Large intestine (tissue), 3 donors: ENCODE data around the gene FRAS1. TPM values are rescaled to one million over a fixed set of nuclear protein-coding genes. Genes with fewer than 3 reads are reported as not detected.
"Not testable (repeated sequence)": the region's sequence is repeated elsewhere in the genome, so short reads cannot be mapped to it uniquely, and the experiment has no call there.

Source experiments
- DNase-seq, 2 donors: peaks; one replicate each; pipeline versions ENCODE4 v3.0.0 to v3.0.0-alpha.2; 2013
- H3K27ac ChIP-seq: one replicate; pipeline ENCODE4 v1.5.1; 2013; ENCODE audit warnings: low read length
- H3K27me3 ChIP-seq: 2 replicates; pipeline ENCODE4 v1.6.1; 2013; ENCODE audit warnings: low read length; ENCODE audit not compliant: control insufficient read depth, insufficient read depth
- H3K36me3 ChIP-seq: 2 replicates; pipeline ENCODE4 v1.6.1; 2013; ENCODE audit warnings: low read length; ENCODE audit not compliant: control insufficient read depth, insufficient read depth
- H3K4me1 ChIP-seq: one replicate; pipeline ENCODE4 v1.6.1; 2013; ENCODE audit warnings: low read length; ENCODE audit not compliant: control insufficient read depth, insufficient read depth
- H3K4me3 ChIP-seq: one replicate; pipeline ENCODE4 v1.5.1; 2013; ENCODE audit warnings: low read length
- H3K9me3 ChIP-seq: one replicate; pipeline ENCODE4 v1.6.1; 2013; ENCODE audit warnings: mild to moderate bottlenecking, low read depth, low read length, moderate library complexity; ENCODE audit not compliant: control insufficient read depth
- WGBS: methylation state at CpG from one replicate; pipeline ENCODE4 v1.1.5; 2013; ENCODE audit warnings: low lambda C conversion rate; ENCODE audit not compliant: insufficient coverage; 5-methylcytosine and 5-hydroxymethylcytosine counted together
- polyA plus RNA-seq: library from polyadenylated mRNA; unstranded; fragments of 120-200 nt; gene quantifications from one replicate; pipeline ENCODE4 v1.2.1, GENCODE V29; 2013

The FRAS1 gene
- polyA plus RNA-seq, 1 donor = 12.9 TPM

- Histone ChIP-seq H3K36me3 (peaks cover 25% of the 10 kb centered on the region), H3K27me3 (no peaks in the 10 kb centered on the region), H3K9me3 (no peaks in the 10 kb centered on the region), H3K4me3 (no peak overlapping the region), H3K4me1 (no peaks in the 10 kb centered on the region), H3K27ac (no peak overlapping the region)
- no peak for DNase-seq
- WGBS = no CpG with 5 or more reads among the region's 1 CpG
Measured at GRCh38 chr4:78480286-78480685, 423.2 kb downstream of the FRAS1 start.

GRCh38 chr4:78481180-78481579 lies 424.1 kb downstream of the FRAS1 start:
- H3K27ac ChIP-seq = no peak overlapping the region
- no peaks in the 10 kb centered on the region for H3K9me3 ChIP-seq
- no CpG with 5 or more reads among the region's 1 CpG for WGBS
- no peak overlapping the region for H3K4me3 ChIP-seq
- H3K4me1 ChIP-seq = no peaks in the 10 kb centered on the region
- no peak for DNase-seq
- no peaks in the 10 kb centered on the region for H3K27me3 ChIP-seq
- H3K36me3 ChIP-seq = peaks cover 19% of the 10 kb centered on the region

GRCh38 chr4:78482281-78482680 lies 425.2 kb downstream of the FRAS1 start:
- Histone ChIP-seq H3K36me3 (peaks cover 19% of the 10 kb centered on the region), H3K27me3 (no peaks in the 10 kb centered on the region), H3K4me3 (no peak overlapping the region), H3K9me3 (no peaks in the 10 kb centered on the region), H3K27ac (no peak overlapping the region), H3K4me1 (no peaks in the 10 kb centered on the region)
- DNase-seq = no peak
- WGBS = no CpG with 5 or more reads among the region's 4 CpGs

- Histone ChIP-seq H3K27ac (no peak overlapping the region), H3K4me3 (no peak overlapping the region), H3K36me3 (peaks cover 22% of the 10 kb centered on the region), H3K27me3 (no peaks in the 10 kb centered on the region), H3K9me3 (no peaks in the 10 kb centered on the region), H3K4me1 (no peaks in the 10 kb centered on the region)
- no peak for DNase-seq
- no CpG with 5 or more reads among the region's 2 CpGs for WGBS
Measured at GRCh38 chr4:78483811-78484210, 426.7 kb downstream of the FRAS1 start.

GRCh38 chr4:78484574-78484973 lies 427.5 kb downstream of the FRAS1 start:
- Histone ChIP-seq H3K9me3 (no peaks in the 10 kb centered on the region), H3K36me3 (peaks cover 15% of the 10 kb centered on the region), H3K27ac (peak overlapping the region; percentile 63), H3K4me1 (no peaks in the 10 kb centered on the region), H3K27me3 (no peaks in the 10 kb centered on the region), H3K4me3 (no peak overlapping the region)
- no CpG with 5 or more reads among the region's 2 CpGs for WGBS
- peak; percentile 68 to 89 for DNase-seq

GRCh38 chr4:78493731-78494130 lies 436.6 kb downstream of the FRAS1 start:
- no peaks in the 10 kb centered on the region for H3K4me1 ChIP-seq
- H3K36me3 ChIP-seq = peaks cover 1% of the 10 kb centered on the region
- no peaks in the 10 kb centered on the region for H3K9me3 ChIP-seq
- no peaks in the 10 kb centered on the region for H3K27me3 ChIP-seq
- H3K27ac ChIP-seq = no peak overlapping the region
- no peak overlapping the region for H3K4me3 ChIP-seq
- no peak for DNase-seq

GRCh38 chr4:78496021-78496643 lies 439.0 kb downstream of the FRAS1 start:
- Histone ChIP-seq H3K4me1 (no peaks in the 10 kb centered on the region), H3K27me3 (no peaks in the 10 kb centered on the region), H3K4me3 (no peak overlapping the region), H3K9me3 (no peaks in the 10 kb centered on the region), H3K36me3 (peaks cover 8% of the 10 kb centered on the region), H3K27ac (no peak overlapping the region)
- DNase-seq = no peak
- no CpG with 5 or more reads among the region's 4 CpGs for WGBS

GRCh38 chr4:78506260-78506659 lies 449.1 kb downstream of the FRAS1 start:
- not testable (repeated sequence) for H3K27ac ChIP-seq, H3K27me3 ChIP-seq, DNase-seq, H3K4me3 ChIP-seq, H3K4me1 ChIP-seq, H3K9me3 ChIP-seq
- no CpG with 5 or more reads among the region's 10 CpGs for WGBS
- H3K36me3 ChIP-seq = peaks cover 15% of the 10 kb centered on the region

- H3K4me1 ChIP-seq = peaks cover 13% of the 10 kb centered on the region
- no peak overlapping the region for H3K27ac ChIP-seq
- H3K9me3 ChIP-seq = no peaks in the 10 kb centered on the region
- peaks cover 16% of the 10 kb centered on the region for H3K36me3 ChIP-seq
- no peak for DNase-seq
- no peaks in the 10 kb centered on the region for H3K27me3 ChIP-seq
- WGBS = 100% methylated on average over 1 of the region's 2 CpGs
- no peak overlapping the region for H3K4me3 ChIP-seq
Measured at GRCh38 chr4:78509043-78509442, 451.9 kb downstream of the FRAS1 start.

GRCh38 chr4:78510108-78510507 lies 453.0 kb downstream of the FRAS1 start:
- Histone ChIP-seq H3K9me3 (no peaks in the 10 kb centered on the region), H3K36me3 (peaks cover 16% of the 10 kb centered on the region), H3K27ac (no peak overlapping the region), H3K4me3 (no peak overlapping the region), H3K27me3 (no peaks in the 10 kb centered on the region), H3K4me1 (peaks cover 13% of the 10 kb centered on the region)
- no peak for DNase-seq
- no CpG with 5 or more reads among the region's 1 CpG for WGBS

- H3K9me3 ChIP-seq = no peaks in the 10 kb centered on the region
- H3K27ac ChIP-seq = no peak overlapping the region
- H3K27me3 ChIP-seq = no peaks in the 10 kb centered on the region
- no peak overlapping the region for H3K4me3 ChIP-seq
- no CpG with 5 or more reads among the region's 1 CpG for WGBS
- peaks cover 16% of the 10 kb centered on the region for H3K36me3 ChIP-seq
- H3K4me1 ChIP-seq = peaks cover 13% of the 10 kb centered on the region
- no peak for DNase-seq
Measured at GRCh38 chr4:78510681-78511080, 453.6 kb downstream of the FRAS1 start.
